Measurements from ENCODE around the gene FIBCD1. TPM values are rescaled to one million over a fixed set of nuclear protein-coding genes. Genes with fewer than 3 reads are reported as not detected.

The FIBCD1 gene
- total RNA-seq, 4 donors from 2014 or later: 3.3 TPM; not detected in 3

GRCh38 chr9:130883479-130883878, 55.6 kb downstream of the FIBCD1 start:
- TF ChIP-seq POLR2A (IDR thresholded peaks at IDR 0.05): no peak
- TF ChIP-seq CTCF (IDR thresholded peaks at IDR 0.05): no peak
- Histone ChIP-seq H3K27me3 (no peaks in the 10 kb centered on the region), H3K9me3 (no peaks in the 10 kb centered on the region), H3K4me3 (no peak overlapping the region), H3K4me1 (no peaks in the 10 kb centered on the region), H3K36me3 (peaks cover 0 to 100% (median 0%) of the 10 kb centered on the region in 3 donors), H3K27ac (no peak overlapping the region)
- no peak for DNase-seq

- Histone ChIP-seq H3K4me1 (no peaks in the 10 kb centered on the region), H3K27me3 (no peaks in the 10 kb centered on the region), H3K4me3 (no peak overlapping the region), H3K27ac (no peak overlapping the region), H3K36me3 (peaks cover 0 to 100% (median 0%) of the 10 kb centered on the region in 3 donors), H3K9me3 (no peaks in the 10 kb centered on the region)
- DNase-seq: no peak
- TF ChIP-seq CTCF (IDR thresholded peaks at IDR 0.05): no peak
- no peak for TF ChIP-seq POLR2A (IDR thresholded peaks at IDR 0.05)
Measured at GRCh38 chr9:130882696-130883225, 56.3 kb downstream of the FIBCD1 start.

GRCh38 chr9:130881516-130881915, 57.5 kb downstream of the FIBCD1 start:
- Histone ChIP-seq H3K27ac (no peak overlapping the region), H3K4me1 (no peaks in the 10 kb centered on the region), H3K27me3 (no peaks in the 10 kb centered on the region), H3K9me3 (no peaks in the 10 kb centered on the region), H3K4me3 (no peak overlapping the region), H3K36me3 (peaks cover 0 to 98% (median 0%) of the 10 kb centered on the region in 3 donors)
- no peak for TF ChIP-seq CTCF (IDR thresholded peaks at IDR 0.05)
- TF ChIP-seq POLR2A (IDR thresholded peaks at IDR 0.05): no peak
- DNase-seq: no peak

- Histone ChIP-seq H3K27ac (no peak overlapping the region), H3K4me1 (no peaks in the 10 kb centered on the region), H3K36me3 (peaks cover 0 to 98% (median 0%) of the 10 kb centered on the region in 3 donors), H3K9me3 (no peaks in the 10 kb centered on the region), H3K27me3 (no peaks in the 10 kb centered on the region), H3K4me3 (no peak overlapping the region)
- TF ChIP-seq POLR2A (IDR thresholded peaks at IDR 0.05) (no peak), CTCF (IDR thresholded peaks at IDR 0.05) (no peak)
- no peak for DNase-seq
Measured at GRCh38 chr9:130880599-130881220, 58.3 kb downstream of the FIBCD1 start.

- Histone ChIP-seq H3K27me3 (no peaks in the 10 kb centered on the region), H3K9me3 (no peaks in the 10 kb centered on the region), H3K36me3 (peaks cover 0 to 98% (median 0%) of the 10 kb centered on the region in 3 donors), H3K27ac (no peak overlapping the region), H3K4me1 (no peaks in the 10 kb centered on the region), H3K4me3 (no peak overlapping the region)
- TF ChIP-seq POLR2A (IDR thresholded peaks at IDR 0.05) (no peak), CTCF (IDR thresholded peaks at IDR 0.05) (no peak)
- DNase-seq: peak in 1 of 3 donors; percentile 35
Measured at GRCh38 chr9:130879863-130880411, 59.1 kb downstream of the FIBCD1 start.
